B cell (primary cell): Measurements from ENCODE around the gene KPNA4. TPM values are rescaled to one million over a fixed set of nuclear protein-coding genes. Genes with fewer than 3 reads are reported as not detected.

Experiments
- ATAC-seq: fragments of 200-7000 bp; cut with Tn5 transposase; one replicate; pipeline ENCODE4 v1.10.0; 2021; ENCODE audit warnings: low read depth, mild to moderate bottlenecking, moderate number of reproducible peaks, moderate library complexity
- CTCF ChIA-PET: fragments of 350-600 bp; sonication (Branson Sonifier 250); formaldehyde crosslinking; loops from one replicate; lab custom pipeline; 2021; ENCODE audit warnings: antibody characterized with exemption, inconsistent platforms; lab: Charles Lee
- POLR2A ChIA-PET: fragments of 350-600 bp; sonication (Branson Sonifier 250); formaldehyde crosslinking; loops from one replicate; lab custom pipeline; 2021; ENCODE audit warnings: antibody characterized with exemption; lab: Charles Lee
- DNase-seq: peaks from one replicate; pipeline ENCODE4 v3.0.0; 2013
- H2AFZ ChIP-seq: 2 replicates; pipeline ENCODE4 v1.6.1; 2012; ENCODE audit warnings: mild to moderate bottlenecking, low read depth, low read length; ENCODE audit not compliant: insufficient read depth, poor library complexity, severe bottlenecking
- H3K27ac ChIP-seq, 2 donors: 1 replicate in 1 of 2; 2 replicates in 1 of 2; pipeline ENCODE4 v1.5.1; 2012 to 2013; ENCODE audit warnings: low read length in 2 of 2, mild to moderate bottlenecking in 2 of 2, moderate library complexity in 1 of 2
- H3K27me3 ChIP-seq, 4 experiments: fragments of 200-600 bp in 1 of 4; sonication (generic) in 1 of 4; replicated peaks in 1 of 4; 1 replicate in 2 of 4; 2 replicates in 2 of 4; pipeline versions ENCODE4 v1.6.1 to v1.7.0; 2013 to 2016; ENCODE audit warnings: low read length in 3 of 4, mild to moderate bottlenecking in 2 of 4, mixed read lengths in 1 of 4, moderate library complexity in 1 of 4; ENCODE audit not compliant: insufficient read depth in 4 of 4, control insufficient read depth in 3 of 4; ENCODE audit errors: control extremely low read depth in 1 of 4
- H3K36me3 ChIP-seq, 2 experiments: replicated peaks in 1 of 2; 1 replicate in 1 of 2; 2 replicates in 1 of 2; pipeline versions ENCODE4 v1.6.1 to v1.7.1; 2013; ENCODE audit warnings: low read length in 1 of 2; ENCODE audit not compliant: insufficient read depth in 2 of 2, control insufficient read depth in 1 of 2; ENCODE audit errors: control extremely low read depth in 1 of 2, extremely low read depth in 1 of 2
- H3K4me1 ChIP-seq, 2 donors: fragments of 200-600 bp in 1 of 2; sonication (generic) in 1 of 2; 1 replicate in 1 of 2; 2 replicates in 1 of 2; pipeline versions ENCODE4 v1.5.1 to v1.6.1; 2013 to 2017; ENCODE audit warnings: low read length in 2 of 2; ENCODE audit not compliant: control insufficient read depth in 2 of 2, insufficient read depth in 2 of 2
- H3K4me2 ChIP-seq: replicated peaks from 2 replicates; pipeline ENCODE3; 2012; ENCODE audit warnings: mild to moderate bottlenecking, low read depth, low read length; ENCODE audit not compliant: poor library complexity, severe bottlenecking
- H3K4me3 ChIP-seq, 5 experiments: fragments of 200-600 bp in 1 of 5; sonication (generic) in 1 of 5; 1 replicate in 3 of 5; 2 replicates in 2 of 5; pipeline versions ENCODE4 v1.5.1 to v1.7.0; 2011 to 2016; ENCODE audit warnings: low read length in 4 of 5, mild to moderate bottlenecking in 4 of 5, low read depth in 2 of 5, control low read depth in 1 of 5, moderate library complexity in 1 of 5; ENCODE audit not compliant: insufficient read depth in 1 of 5; ENCODE audit errors: control extremely low read depth in 1 of 5, extremely low read depth in 1 of 5
- H3K79me2 ChIP-seq: fragments of 200-600 bp; sonication (generic); one replicate; pipeline ENCODE4 v1.6.0; 2016; ENCODE audit warnings: low read length; ENCODE audit not compliant: control insufficient read depth, insufficient read depth
- H3K9ac ChIP-seq: fragments of 200-600 bp; sonication (generic); 2 replicates; pipeline ENCODE4 v1.6.1; 2017; ENCODE audit warnings: mild to moderate bottlenecking, low read length, moderate library complexity
- H3K9me3 ChIP-seq, 3 donors: one replicate each; pipeline versions ENCODE4 v1.6.1 to v1.7.1; 2013; ENCODE audit warnings: low read length in 2 of 3; ENCODE audit not compliant: control insufficient read depth in 2 of 3, insufficient read depth in 1 of 3; ENCODE audit errors: control extremely low read depth in 1 of 3
- H4K20me1 ChIP-seq: 2 replicates; pipeline ENCODE4 v1.6.0; 2012; ENCODE audit warnings: mild to moderate bottlenecking, low read length; ENCODE audit not compliant: insufficient read depth, control insufficient read depth, poor library complexity, severe bottlenecking
- H3K27ac Mint-ChIP-seq: one replicate; pipeline ENCODE4 v1.8.0; 2021; ENCODE audit warnings: mixed read lengths
- H3K27me3 Mint-ChIP-seq: one replicate; pipeline ENCODE4 v1.8.0; 2021; ENCODE audit warnings: mixed read lengths
- H3K4me1 Mint-ChIP-seq: one replicate; pipeline ENCODE4 v1.8.0; 2021; ENCODE audit warnings: mixed read lengths
- H3K4me3 Mint-ChIP-seq: one replicate; pipeline ENCODE4 v1.8.0; 2021; ENCODE audit warnings: mixed read lengths
- H3K9me3 Mint-ChIP-seq: one replicate; pipeline ENCODE4 v1.8.0; 2022; ENCODE audit warnings: mixed read lengths; ENCODE audit not compliant: insufficient read depth
- CTCF ChIP-seq: fragments of 200-600 bp; IDR thresholded peaks from one replicate; pipeline ENCODE4 v1.8.0; 2022; ENCODE audit warnings: antibody characterized with exemption, mild to moderate bottlenecking
- EZH2 ChIP-seq: IDR thresholded peaks from 2 replicates; pipeline ENCODE4 v1.6.1; 2012; ENCODE audit warnings: borderline replicate concordance, low read depth, mild to moderate bottlenecking, moderate library complexity, low read length; ENCODE audit not compliant: insufficient read depth, poor library complexity, severe bottlenecking
- WGBS: methylation state at CpG from one replicate; pipeline ENCODE4 v1.1.5; 2013; ENCODE audit warnings: missing lambda C conversion rate; ENCODE audit not compliant: insufficient coverage; 5-methylcytosine and 5-hydroxymethylcytosine counted together
- intact Hi-C: fragments of 100-400 bp; cut with micrococcal nuclease; formaldehyde crosslinking; loops from one replicate; pipeline ENCODE4 v1.10.0; 2022
- polyA plus RNA-seq: library from polyadenylated mRNA; depleted of rRNA; stranded (reverse); fragments of >200 nt; gene quantifications from 2 replicates; pipeline ENCODE4 v1.2.3, GENCODE V29; 2012
- total RNA-seq, 2 donors: library from RNA; stranded (reverse); fragments of 120-200 nt in 1 of 2; gene quantifications; 1 replicate in 1 of 2; 2 replicates in 1 of 2; pipeline versions ENCODE4 v1.2.3 to v1.2.4, GENCODE V29; 2013 to 2022

The KPNA4 gene
- total and polyA plus RNA-seq, 2 donors (not counting 1 experiment from before 2014, with no cell fraction given) = 9.6 to 55.1 TPM

- H3K4me1 ChIP-seq = peaks cover 20 to 27% of the 10 kb centered on the region in 2 donors
- Mint-ChIP-seq H3K9me3 (peaks cover 2% of the 10 kb centered on the region), H3K27ac (no peak overlapping the region), H3K27me3 (no peaks in the 10 kb centered on the region), H3K4me3 (no peak overlapping the region), H3K4me1 (peaks cover 35% of the 10 kb centered on the region)
- TF ChIP-seq CTCF = no peak
- TF ChIP-seq EZH2 = no peak
- H2AFZ ChIP-seq = no peak overlapping the region
- no peaks in the 10 kb centered on the region for H3K36me3 ChIP-seq
- H3K9me3 ChIP-seq = peaks cover 0 to 8% (median 0%) of the 10 kb centered on the region in 3 donors
- H3K79me2 ChIP-seq = peaks cover 23% of the 10 kb centered on the region
- ChIA-PET CTCF (no interaction called here), POLR2A (no interaction called here)
- H3K9ac ChIP-seq = no peak overlapping the region
- no peak for ATAC-seq
- no peaks in the 10 kb centered on the region for H3K27me3 ChIP-seq
- no peak overlapping the region for H3K4me3 ChIP-seq
- no peak overlapping the region for H3K4me2 ChIP-seq
- H4K20me1 ChIP-seq = peaks cover 5% of the 10 kb centered on the region
- intact Hi-C loops = loop anchor here (10.0 kb wide), 1 partner anchor 1923 kb away; the partner anchor contains the start of gene GFM1
- no peak overlapping the region for H3K27ac ChIP-seq
- no peak for DNase-seq
- 100% methylated on average over 3 of the region's 3 CpGs for WGBS
These were observed 2.4 kb upstream of the KPNA4 start for GRCh38 chr3:160567774-160568173.

GRCh38 chr3:160566499-160566898 lies 1.1 kb upstream of the KPNA4 start:
- H3K79me2 ChIP-seq = peaks cover 36% of the 10 kb centered on the region
- Mint-ChIP-seq H3K27me3 (no peaks in the 10 kb centered on the region), H3K9me3 (peaks cover 2% of the 10 kb centered on the region), H3K4me3 (peak overlapping the region; percentile 97), H3K27ac (peak overlapping the region; percentile 37), H3K4me1 (peaks cover 46% of the 10 kb centered on the region)
- H3K27ac ChIP-seq = no peak overlapping the region
- H3K4me1 ChIP-seq = peaks cover 20 to 39% of the 10 kb centered on the region in 2 donors
- no peak for TF ChIP-seq CTCF
- TF ChIP-seq EZH2 = no peak
- peak overlapping the region; percentile 94 for H3K4me2 ChIP-seq
- peak overlapping the region; percentile 99 for H2AFZ ChIP-seq
- no peaks in the 10 kb centered on the region for H3K27me3 ChIP-seq
- peak overlapping the region; percentile 97 for H3K9ac ChIP-seq
- H4K20me1 ChIP-seq = peaks cover 5% of the 10 kb centered on the region
- H3K36me3 ChIP-seq = no peaks in the 10 kb centered on the region
- ChIA-PET POLR2A (interaction anchor here (1.0 kb wide), 1 partner anchor 116 kb away, joined by 3 read pairs; no protein-coding TSS in a partner anchor), CTCF (no interaction called here)
- H3K9me3 ChIP-seq = peaks cover 0 to 8% (median 0%) of the 10 kb centered on the region in 3 donors
- H3K4me3 ChIP-seq = peak overlapping the region in 3 of 5 experiments; percentile 88 to 90 (median 89)
- ATAC-seq (no peak), DNase-seq (no peak)
- intact Hi-C loops = loop anchor here (10.0 kb wide), 1 partner anchor 1922 kb away; the partner anchor contains the start of gene GFM1
- WGBS = 56% methylated on average over 6 of the region's 10 CpGs
